ENCODE data around the gene SYT7.

SYT7 gene

DNA sequence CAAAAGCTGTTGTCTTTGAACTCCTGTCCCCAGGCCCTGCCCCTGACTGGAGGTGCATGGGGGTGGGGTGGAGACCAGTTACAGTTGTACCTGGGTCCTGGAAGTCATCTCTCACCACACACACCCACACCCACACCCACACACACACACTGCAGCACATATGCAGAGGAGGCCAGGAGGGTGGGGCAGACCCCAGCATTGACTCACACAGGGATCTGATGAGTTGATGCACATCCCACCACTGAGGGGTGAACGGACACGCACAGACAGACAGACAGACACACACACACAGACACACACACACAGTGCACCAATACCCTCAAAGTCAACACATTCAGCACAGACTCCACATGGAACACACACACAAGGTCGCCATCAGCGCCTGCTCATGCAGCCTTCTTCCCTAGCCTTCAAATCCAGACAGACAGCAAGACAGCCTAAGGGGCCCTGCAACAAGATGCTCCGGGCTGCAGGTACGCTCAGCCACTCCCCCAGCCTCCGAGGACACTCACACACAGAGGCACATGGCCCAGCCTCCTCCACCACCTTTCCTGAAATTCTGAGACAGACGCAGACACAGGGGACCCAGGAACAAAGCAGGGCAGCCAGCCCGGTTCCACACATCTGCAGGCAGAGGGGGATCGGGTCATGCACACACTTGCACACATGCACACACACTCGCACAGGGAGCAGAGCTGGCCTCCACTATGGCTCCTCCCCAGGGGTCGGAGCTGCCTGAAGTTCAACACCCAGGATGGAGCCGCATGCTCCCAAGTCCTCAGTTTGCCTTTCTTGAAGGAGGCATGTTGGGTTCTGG is 26.5 kb downstream of the SYT7 start:
- DNase-seq = no peak

- no peak for DNase-seq
Observed at GRCh38 chr11:61553373-61554171, 27.3 kb downstream of the SYT7 start.

DNA sequence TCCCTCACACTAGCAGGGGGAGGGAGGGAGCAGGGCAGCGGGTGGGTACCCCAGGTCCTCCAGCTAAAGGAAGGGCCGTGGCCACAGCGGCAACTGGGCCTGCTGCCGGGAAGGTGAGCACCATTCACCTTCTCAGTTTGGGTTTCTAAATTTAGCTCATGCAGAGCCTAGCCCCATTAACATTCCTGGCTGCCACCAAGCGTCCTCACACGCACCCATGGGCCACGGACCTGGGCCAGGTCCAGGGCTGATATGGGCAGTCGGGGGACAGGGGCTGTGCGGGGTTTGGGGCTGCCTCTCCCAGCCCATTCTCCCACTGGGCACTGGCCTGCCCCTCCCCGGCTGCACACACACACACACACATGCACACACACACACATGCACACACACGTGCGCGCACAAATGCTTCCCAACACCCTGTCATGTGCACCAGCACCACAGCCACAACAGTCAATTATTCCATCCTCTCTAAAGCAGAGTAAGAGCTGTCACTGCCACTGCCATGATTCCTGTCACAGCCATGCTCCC is 28.7 kb downstream of the SYT7 start:
- DNase-seq = no peak

- no peak for DNase-seq
Observed at GRCh38 chr11:61551634-61552033, 29.2 kb downstream of the SYT7 start.

DNA sequence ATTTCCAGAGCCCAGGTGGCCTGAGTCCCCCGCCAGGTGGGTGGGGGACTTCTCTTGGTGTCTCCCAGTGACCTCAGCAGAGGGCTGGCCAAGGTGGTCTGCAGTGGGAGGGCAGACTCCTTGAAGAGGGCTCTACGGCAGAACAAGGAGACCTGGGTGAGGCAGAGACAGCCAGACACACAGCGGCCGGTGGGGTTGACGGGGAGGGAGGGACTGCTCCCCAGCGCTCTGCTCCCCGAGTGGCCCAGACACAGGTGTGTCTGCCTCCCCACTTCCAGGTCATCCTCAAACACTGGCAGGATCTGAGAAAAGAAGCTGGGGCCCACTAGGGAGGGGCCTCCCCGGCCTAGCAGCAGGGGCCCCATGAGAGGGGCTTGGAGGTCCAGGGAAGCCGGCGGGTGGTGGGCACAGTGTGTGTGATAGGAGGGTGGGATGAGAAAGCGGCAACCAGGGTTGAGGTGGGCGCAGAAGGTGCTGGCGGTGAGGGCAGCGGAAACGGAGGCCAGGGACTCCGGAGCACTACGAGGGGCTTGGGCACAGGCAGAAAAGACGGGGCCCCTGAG is 30.1 kb downstream of the SYT7 start:
- DNase-seq = no peak

GRCh38 chr11:61549662-61550568 is 31.0 kb downstream of the SYT7 start:
- DNase-seq = no peak

GRCh38 chr11:61549177-61549576 is 31.7 kb downstream of the SYT7 start:
- no peak for DNase-seq

DNA sequence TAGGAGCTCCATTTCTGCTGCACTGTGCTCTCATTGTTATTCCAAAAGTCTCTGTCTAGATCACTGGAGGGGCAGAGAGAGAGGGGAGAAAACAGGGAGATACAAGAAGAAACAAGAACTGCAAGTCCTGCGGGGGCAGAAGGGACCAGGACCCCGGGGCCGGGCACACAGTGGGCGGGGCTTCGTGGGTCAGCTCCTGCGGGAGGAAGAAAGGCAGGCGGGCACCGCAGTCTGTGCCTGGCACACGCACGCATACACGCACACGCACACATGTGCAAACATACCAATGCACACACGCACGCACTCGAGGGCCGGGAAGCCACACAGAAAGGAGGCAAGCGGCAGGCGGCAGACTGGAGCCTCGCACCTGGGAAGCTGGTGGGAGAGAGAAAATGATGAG is 33.6 kb downstream of the SYT7 start:
- no peak for DNase-seq

GRCh38 chr11:61546663-61547062 is 34.2 kb downstream of the SYT7 start:
- DNase-seq = no peak

GRCh38 chr11:61545921-61546320 is 35.0 kb downstream of the SYT7 start:
- DNase-seq = no peak

DNA sequence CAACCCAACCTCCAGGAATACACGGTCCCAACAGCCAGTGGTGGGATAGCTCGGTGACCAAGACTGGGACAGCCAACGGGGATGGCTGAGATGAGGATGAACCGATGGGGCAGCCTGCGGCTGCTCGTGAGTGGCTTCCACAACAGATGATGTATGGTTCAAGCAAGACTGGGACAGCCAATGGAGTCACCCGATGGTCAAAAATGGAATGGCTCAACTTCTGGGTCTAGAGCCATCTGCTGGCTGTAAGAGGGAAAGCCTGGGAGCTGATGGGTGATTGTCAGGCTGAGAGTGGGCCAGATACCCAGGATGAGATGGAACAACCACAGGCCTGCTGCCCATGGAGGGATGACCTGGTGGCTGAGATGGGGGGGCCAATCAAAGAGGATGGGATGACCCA is 35.5 kb downstream of the SYT7 start:
- DNase-seq = no peak

DNA sequence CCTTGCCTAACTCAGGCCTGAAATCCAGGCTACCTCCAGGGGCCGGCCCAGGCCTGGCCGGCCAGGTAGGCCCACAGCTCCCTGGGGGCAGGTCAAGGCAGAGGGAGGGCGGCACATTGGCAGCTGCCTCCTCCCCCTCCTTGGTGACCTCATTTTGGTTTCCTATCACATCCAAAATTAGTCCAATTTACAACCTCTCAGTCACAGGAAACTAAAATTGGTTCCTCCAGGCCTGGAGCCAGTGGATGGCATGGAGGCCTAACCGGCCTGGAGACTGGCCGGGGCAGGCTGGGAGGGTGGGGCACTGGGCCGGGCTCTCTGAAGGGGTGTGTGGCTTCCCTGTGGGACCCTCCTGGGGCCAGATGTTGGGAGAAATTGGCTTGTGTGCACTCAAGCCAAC is 36.4 kb downstream of the SYT7 start:
- DNase-seq = no peak

GRCh38 chr11:61543606-61544306 is 37.1 kb downstream of the SYT7 start:
- DNase-seq = no peak

GRCh38 chr11:61542705-61543104 is 38.2 kb downstream of the SYT7 start:
- no peak for DNase-seq

- no peak for DNase-seq
Observed at GRCh38 chr11:61542024-61542461, 38.8 kb downstream of the SYT7 start.

- no peak for DNase-seq
Observed at GRCh38 chr11:61541598-61541997, 39.3 kb downstream of the SYT7 start.

DNA sequence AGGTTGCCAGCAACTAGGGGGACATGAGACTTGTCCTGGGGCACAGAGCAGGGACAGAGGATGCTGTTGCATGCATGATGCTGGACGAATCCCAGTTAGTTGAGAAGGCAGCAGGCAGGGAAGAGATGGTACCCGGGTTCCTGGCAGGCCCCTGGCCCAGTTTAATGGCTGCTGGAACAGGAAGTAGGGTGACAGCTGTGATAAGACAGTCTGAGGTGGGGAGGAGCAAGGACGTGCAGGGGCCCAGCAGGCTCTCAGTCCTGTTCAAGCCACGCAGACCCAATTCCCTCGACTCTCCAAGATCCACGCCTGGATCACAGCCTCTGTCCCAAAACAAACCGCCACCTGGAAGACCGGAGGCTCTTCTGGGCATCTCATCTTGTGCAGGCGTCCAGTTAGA is 40.3 kb downstream of the SYT7 start:
- DNase-seq = no peak

DNA sequence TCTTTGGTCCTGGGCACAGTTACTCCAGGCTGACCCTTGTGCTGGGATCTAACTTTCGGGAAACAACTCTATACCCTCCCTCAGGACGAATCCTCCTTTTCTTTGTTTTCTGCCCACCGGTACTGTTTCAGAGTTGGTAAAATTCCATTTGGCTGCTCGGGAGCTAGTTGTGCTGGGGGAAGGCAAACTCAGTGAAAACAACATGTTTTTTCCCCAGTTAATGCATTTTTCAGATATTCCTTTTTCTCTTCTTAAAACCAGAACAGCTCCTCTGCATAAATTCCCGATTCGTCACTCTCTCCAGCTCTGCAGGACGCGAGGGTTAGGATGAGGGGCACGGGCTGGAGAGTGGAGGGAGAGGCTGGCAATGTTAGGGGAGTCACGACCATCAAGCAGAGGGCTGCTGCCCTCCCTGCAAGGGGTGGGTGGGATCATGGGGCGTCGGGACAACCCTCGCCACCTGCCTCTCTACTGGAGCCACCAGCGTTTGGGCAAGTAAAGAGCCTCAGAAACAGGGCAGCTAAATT is 41.0 kb downstream of the SYT7 start:
- DNase-seq = no peak

DNA sequence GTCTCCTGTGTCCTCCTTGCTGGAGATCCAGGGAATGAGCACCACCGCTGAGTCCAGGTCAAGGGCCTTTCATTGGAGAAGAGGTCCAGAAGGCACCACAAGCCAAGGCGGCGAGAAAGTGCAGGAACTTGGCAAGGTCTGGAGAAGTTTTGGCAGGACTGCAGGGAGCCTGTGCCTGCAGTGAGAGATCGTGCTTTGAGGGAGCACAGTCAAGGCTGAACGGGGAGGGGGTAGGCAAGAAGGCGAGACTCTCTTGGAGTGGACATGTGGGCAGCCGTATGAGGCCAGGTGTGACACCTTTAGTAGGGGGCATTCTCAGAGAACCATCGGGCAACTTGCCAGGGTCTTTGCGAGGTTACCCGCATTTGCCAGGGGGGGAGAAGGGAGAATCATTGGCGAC is 41.9 kb downstream of the SYT7 start:
- DNase-seq = no peak

GRCh38 chr11:61538636-61538961 is 42.3 kb downstream of the SYT7 start:
- no peak for DNase-seq

GRCh38 chr11:61537326-61537725 is 43.5 kb downstream of the SYT7 start:
- no peak for DNase-seq

All from NCI-H2227 treated with DMSO at 0.1 percent for 48 hours (cell line).